IMR-90 (cell line): Measurements from ENCODE around the gene RIMBP2. TPM values are rescaled to one million over a fixed set of nuclear protein-coding genes. Genes with fewer than 3 reads are reported as not detected.

Experiments
- ATAC-seq: fragments of 200-7000 bp; cut with Tn5 transposase; 2 replicates; pipeline ENCODE4 v1.9.1; 2020; ENCODE audit warnings: low read depth, mild to moderate bottlenecking, moderate library complexity
- BruUV-seq: library from RNA; stranded (reverse); fragments of 400-500 nt; replicated peaks from 2 replicates; lab custom pipeline; 2021; lab: Mats Ljungman, UMichigan
- CTCF ChIA-PET: fragments of 300-600 bp; formaldehyde crosslinking; extraction: SDS; loops from one replicate; lab custom pipeline; 2021; ENCODE audit warnings: antibody characterized with exemption; lab: Yijun Ruan, JAX
- POLR2A ChIA-PET: fragments of 300-600 bp; sonication (Branson Sonifier 250); formaldehyde crosslinking; loops from one replicate; lab custom pipeline; 2022; ENCODE audit warnings: antibody characterized with exemption; ENCODE audit not compliant: unreplicated experiment; lab: Charles Lee
- DNase-seq: peaks from one replicate; pipeline ENCODE4 v3.0.0; 2013
- H2AFZ ChIP-seq: replicated peaks from 2 replicates; pipeline ENCODE3; 2013; ENCODE audit warnings: low read length, mild to moderate bottlenecking; ENCODE audit not compliant: poor library complexity
- H2AK5ac ChIP-seq: 2 replicates; pipeline ENCODE4 v1.6.1; 2013; ENCODE audit warnings: low read depth, low read length, inconsistent platforms
- H2AK9ac ChIP-seq: replicated peaks from 2 replicates; pipeline ENCODE3; 2013; ENCODE audit warnings: mild to moderate bottlenecking, low read depth, low read length, moderate library complexity; ENCODE audit not compliant: poor library complexity
- H2BK120ac ChIP-seq: 2 replicates; pipeline ENCODE4 v1.6.1; 2013; ENCODE audit warnings: low read depth, low read length, inconsistent platforms
- H2BK15ac ChIP-seq: 3 replicates; pipeline ENCODE4 v1.6.1; 2013; ENCODE audit warnings: low read depth, low read length, inconsistent platforms
- H2BK20ac ChIP-seq: 2 replicates; pipeline ENCODE4 v1.6.1; 2013; ENCODE audit warnings: low read depth, mild to moderate bottlenecking, inconsistent platforms, low read length, moderate library complexity
- H2BK5ac ChIP-seq: 2 replicates; pipeline ENCODE4 v1.6.1; 2013; ENCODE audit warnings: mild to moderate bottlenecking, low read depth, low read length, inconsistent platforms; ENCODE audit not compliant: poor library complexity, severe bottlenecking
- H3K14ac ChIP-seq: replicated peaks from 2 replicates; pipeline ENCODE4 v1.6.1; 2013; ENCODE audit warnings: low read depth, low read length, inconsistent platforms
- H3K18ac ChIP-seq: 2 replicates; pipeline ENCODE4 v1.6.1; 2013; ENCODE audit warnings: low read depth, low read length, control low read depth
- H3K23ac ChIP-seq: 2 replicates; pipeline ENCODE4 v1.6.1; 2013; ENCODE audit warnings: low read depth, low read length, inconsistent platforms
- H3K27ac ChIP-seq: 2 replicates; pipeline ENCODE4 v1.5.1; 2013; ENCODE audit warnings: mild to moderate bottlenecking, control low read depth, low read length; ENCODE audit not compliant: insufficient read depth
- H3K27me3 ChIP-seq: 2 replicates; pipeline ENCODE4 v1.6.1; 2013; ENCODE audit warnings: low read length; ENCODE audit not compliant: control insufficient read depth, insufficient read depth
- H3K36me3 ChIP-seq: 2 replicates; pipeline ENCODE4 v1.6.1; 2013; ENCODE audit warnings: low read length, mixed read lengths; ENCODE audit not compliant: control insufficient read depth, insufficient read depth
- H3K4ac ChIP-seq: 2 replicates; pipeline ENCODE4 v1.6.1; 2013; ENCODE audit warnings: low read depth, low read length, inconsistent platforms
- H3K4me1 ChIP-seq: 2 replicates; pipeline ENCODE4 v1.6.1; 2013; ENCODE audit warnings: low read length, mixed read lengths; ENCODE audit not compliant: control insufficient read depth, insufficient read depth
- H3K4me2 ChIP-seq: 2 replicates; pipeline ENCODE4 v1.6.1; 2013; ENCODE audit warnings: low read depth, mild to moderate bottlenecking, control low read depth, low read length, moderate library complexity
- H3K4me3 ChIP-seq: 2 replicates; pipeline ENCODE4 v1.5.1; 2013; ENCODE audit warnings: low read depth, mild to moderate bottlenecking, control low read depth, low read length, moderate library complexity; ENCODE audit not compliant: insufficient read depth
- H3K56ac ChIP-seq: 2 replicates; pipeline ENCODE4 v1.6.1; 2013; ENCODE audit warnings: low read length, inconsistent platforms; ENCODE audit not compliant: insufficient read depth; ENCODE audit errors: extremely low read depth
- H3K79me1 ChIP-seq, 2 experiments: 2 replicates each; pipeline ENCODE4 v1.6.1; 2013; ENCODE audit warnings: low read length in 2 of 2, inconsistent platforms in 1 of 2, low read depth in 1 of 2
- H3K9ac ChIP-seq: 2 replicates; pipeline ENCODE4 v1.6.1; 2013; ENCODE audit warnings: low read depth, low read length, control low read depth
- H3K9me1 ChIP-seq: 2 replicates; pipeline ENCODE4 v1.6.1; 2013; ENCODE audit warnings: low read length, inconsistent platforms; ENCODE audit not compliant: insufficient read depth
- H3K9me3 ChIP-seq: 2 replicates; pipeline ENCODE4 v1.6.1; 2013; ENCODE audit warnings: low read length; ENCODE audit not compliant: control insufficient read depth, insufficient read depth
- H4K20me1 ChIP-seq: 2 replicates; pipeline ENCODE4 v1.6.1; 2013; ENCODE audit warnings: low read length, inconsistent platforms; ENCODE audit not compliant: insufficient read depth
- H4K5ac ChIP-seq: 2 replicates; pipeline ENCODE4 v1.6.1; 2013; ENCODE audit warnings: mild to moderate bottlenecking, low read depth, low read length, control low read depth
- H4K8ac ChIP-seq, 2 experiments: 2 replicates each; pipeline ENCODE4 v1.6.1; 2013; ENCODE audit warnings: low read depth in 2 of 2, low read length in 2 of 2, control low read depth in 1 of 2, inconsistent platforms in 1 of 2
- H4K91ac ChIP-seq: 2 replicates; pipeline ENCODE4 v1.6.1; 2013; ENCODE audit warnings: low read depth, low read length, inconsistent platforms; ENCODE audit not compliant: insufficient read depth
- CEBPB ChIP-seq: IDR thresholded peaks from 2 replicates; pipeline ENCODE4 v1.6.1; 2012; ENCODE audit warnings: low read depth, low read length, improper control_type of control experiment
- MAFK ChIP-seq: IDR thresholded peaks from 2 replicates; pipeline ENCODE4 v1.6.1; 2012; ENCODE audit warnings: low read depth, low read length, improper control_type of control experiment
- MXI1 ChIP-seq: IDR thresholded peaks from 2 replicates; pipeline ENCODE4 v1.6.1; 2012; ENCODE audit warnings: low read depth, mild to moderate bottlenecking, low read length, moderate library complexity, borderline replicate concordance
- NFE2L2 ChIP-seq: fragments of 150-350 bp; IDR thresholded peaks from 2 replicates; pipeline ENCODE4 v1.6.1; 2016; ENCODE audit warnings: low read depth, mild to moderate bottlenecking, low read length
- POLR2A ChIP-seq: IDR thresholded peaks from 2 replicates; pipeline ENCODE4 v1.6.1; 2012; ENCODE audit warnings: mild to moderate bottlenecking, low read depth, low read length
- RAD21 ChIP-seq: IDR thresholded peaks from 2 replicates; pipeline ENCODE4 v1.6.1; 2012; ENCODE audit warnings: low read length, improper control_type of control experiment
- RCOR1 ChIP-seq: IDR thresholded peaks from 2 replicates; pipeline ENCODE4 v1.6.1; 2012; ENCODE audit warnings: mild to moderate bottlenecking, low read length, improper control_type of control experiment; ENCODE audit not compliant: insufficient replicate concordance
- RFX5 ChIP-seq: IDR thresholded peaks from 2 replicates; pipeline ENCODE4 v1.8.0; 2012; ENCODE audit warnings: low read depth, mild to moderate bottlenecking, low read length, moderate library complexity
- SMC3 ChIP-seq: fragments of 150-350 bp; IDR thresholded peaks from 2 replicates; pipeline ENCODE4 v1.6.1; 2016; ENCODE audit warnings: low read depth, mild to moderate bottlenecking, antibody characterized with exemption, low read length, moderate library complexity
- WGBS, 2 experiments: methylation state at CpG; one replicate each; pipeline versions ENCODE4 v1.1.5 to v1.1.7; 2013; ENCODE audit warnings: missing lambda C conversion rate in 2 of 2; ENCODE audit not compliant: insufficient read length in 1 of 2; ENCODE audit errors: extremely low coverage in 2 of 2; 5-methylcytosine and 5-hydroxymethylcytosine counted together
- dilution Hi-C: fragments of 300-500 bp; cut with HindIII; formaldehyde crosslinking; loops from one replicate; pipeline ENCODE4 v1.14.3; 2018; ENCODE audit warnings: low sequenced_read_pairs; ENCODE audit not compliant: unreplicated experiment
- in situ Hi-C: fragments of 300-500 bp; cut with MboI; formaldehyde crosslinking; loops from 3 replicates; pipeline ENCODE4 v1.14.3; 2019; ENCODE audit warnings: low sequenced_read_pairs, inconsistent platforms, mixed read lengths
- intact Hi-C: fragments of 100-400 bp; cut with micrococcal nuclease; formaldehyde crosslinking; loops from 2 replicates; pipeline ENCODE4 v1.10.0; 2022
- polyA plus RNA-seq, 3 experiments: library from polyadenylated mRNA; depleted of rRNA; stranded (reverse); fragments of >200 nt; gene quantifications; 2 replicates each; pipeline ENCODE4 v1.2.3, GENCODE V29; 2012; ENCODE audit warnings: low replicate concordance in 1 of 3
- total RNA-seq: library from RNA; depleted of rRNA; stranded (reverse); fragments of >200 nt; gene quantifications from 2 replicates; pipeline ENCODE4 v1.2.3, GENCODE V29; 2012
- TF ChIP-seq, protein P1 (sequence below): conservative IDR thresholded peaks from 2 replicates; pipeline ENCODE4 v1.5.1; 2012; ENCODE audit warnings: mild to moderate bottlenecking, low read depth, low read length, improper control_type of control experiment
- TF ChIP-seq, protein P2 (sequence below): fragments of 150-350 bp; IDR thresholded peaks from 2 replicates; pipeline ENCODE4 v1.6.1; 2016; ENCODE audit warnings: low read depth, mild to moderate bottlenecking, low read length, moderate library complexity, borderline replicate concordance
- TF ChIP-seq, protein P3 (sequence below): fragments of 150-350 bp; IDR thresholded peaks from 2 replicates; pipeline ENCODE4 v1.6.1; 2017; ENCODE audit warnings: mild to moderate bottlenecking, antibody characterized with exemption, low read length, low read depth

The RIMBP2 gene
- total and polyA plus RNA-seq, 2 of the 4 experiments (the other 2 are of a cell fraction) = not detected

GRCh38 chr12:130614530-130614905 lies 101.6 kb downstream of the RIMBP2 start:
- H3K27ac ChIP-seq = no peak overlapping the region
- no peak overlapping the region for H3K4me2 ChIP-seq
- no CpG with 5 or more reads among the region's 5 CpGs for WGBS, 2 experiments
- no peak overlapping the region for H3K14ac ChIP-seq
- no peaks in the 10 kb centered on the region for H3K36me3 ChIP-seq
- no peak overlapping the region for H3K4me3 ChIP-seq
- no peak overlapping the region for H3K9ac ChIP-seq
- BruUV-seq = no TSS peak
- H2BK120ac ChIP-seq = no peak overlapping the region
- H4K91ac ChIP-seq = no peak overlapping the region
- no peak overlapping the region for H4K8ac ChIP-seq
- no peaks in the 10 kb centered on the region for H3K9me1 ChIP-seq
- H2BK5ac ChIP-seq = no peak overlapping the region
- H3K79me1 ChIP-seq = no peaks in the 10 kb centered on the region
- no peaks in the 10 kb centered on the region for H3K27me3 ChIP-seq
- H3K18ac ChIP-seq = no peak overlapping the region
- ChIA-PET CTCF (no interaction called here), POLR2A (no interaction called here)
- H2AK5ac ChIP-seq = no peak overlapping the region
- no peak overlapping the region for H2AK9ac ChIP-seq
- TF ChIP-seq, protein P1, sequence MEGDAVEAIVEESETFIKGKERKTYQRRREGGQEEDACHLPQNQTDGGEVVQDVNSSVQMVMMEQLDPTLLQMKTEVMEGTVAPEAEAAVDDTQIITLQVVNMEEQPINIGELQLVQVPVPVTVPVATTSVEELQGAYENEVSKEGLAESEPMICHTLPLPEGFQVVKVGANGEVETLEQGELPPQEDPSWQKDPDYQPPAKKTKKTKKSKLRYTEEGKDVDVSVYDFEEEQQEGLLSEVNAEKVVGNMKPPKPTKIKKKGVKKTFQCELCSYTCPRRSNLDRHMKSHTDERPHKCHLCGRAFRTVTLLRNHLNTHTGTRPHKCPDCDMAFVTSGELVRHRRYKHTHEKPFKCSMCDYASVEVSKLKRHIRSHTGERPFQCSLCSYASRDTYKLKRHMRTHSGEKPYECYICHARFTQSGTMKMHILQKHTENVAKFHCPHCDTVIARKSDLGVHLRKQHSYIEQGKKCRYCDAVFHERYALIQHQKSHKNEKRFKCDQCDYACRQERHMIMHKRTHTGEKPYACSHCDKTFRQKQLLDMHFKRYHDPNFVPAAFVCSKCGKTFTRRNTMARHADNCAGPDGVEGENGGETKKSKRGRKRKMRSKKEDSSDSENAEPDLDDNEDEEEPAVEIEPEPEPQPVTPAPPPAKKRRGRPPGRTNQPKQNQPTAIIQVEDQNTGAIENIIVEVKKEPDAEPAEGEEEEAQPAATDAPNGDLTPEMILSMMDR = no peak
- TF ChIP-seq CEBPB = no peak
- TF ChIP-seq RFX5 = no peak
- no peak for TF ChIP-seq RAD21
- no peak for TF ChIP-seq MXI1
- no peak for TF ChIP-seq POLR2A
- TF ChIP-seq SMC3 = no peak
- no peak for TF ChIP-seq MAFK
- TF ChIP-seq NFE2L2 = no peak
- TF ChIP-seq, protein P2, sequence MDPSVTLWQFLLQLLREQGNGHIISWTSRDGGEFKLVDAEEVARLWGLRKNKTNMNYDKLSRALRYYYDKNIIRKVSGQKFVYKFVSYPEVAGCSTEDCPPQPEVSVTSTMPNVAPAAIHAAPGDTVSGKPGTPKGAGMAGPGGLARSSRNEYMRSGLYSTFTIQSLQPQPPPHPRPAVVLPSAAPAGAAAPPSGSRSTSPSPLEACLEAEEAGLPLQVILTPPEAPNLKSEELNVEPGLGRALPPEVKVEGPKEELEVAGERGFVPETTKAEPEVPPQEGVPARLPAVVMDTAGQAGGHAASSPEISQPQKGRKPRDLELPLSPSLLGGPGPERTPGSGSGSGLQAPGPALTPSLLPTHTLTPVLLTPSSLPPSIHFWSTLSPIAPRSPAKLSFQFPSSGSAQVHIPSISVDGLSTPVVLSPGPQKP = no peak
- no peak for TF ChIP-seq RCOR1
- TF ChIP-seq, protein P3, sequence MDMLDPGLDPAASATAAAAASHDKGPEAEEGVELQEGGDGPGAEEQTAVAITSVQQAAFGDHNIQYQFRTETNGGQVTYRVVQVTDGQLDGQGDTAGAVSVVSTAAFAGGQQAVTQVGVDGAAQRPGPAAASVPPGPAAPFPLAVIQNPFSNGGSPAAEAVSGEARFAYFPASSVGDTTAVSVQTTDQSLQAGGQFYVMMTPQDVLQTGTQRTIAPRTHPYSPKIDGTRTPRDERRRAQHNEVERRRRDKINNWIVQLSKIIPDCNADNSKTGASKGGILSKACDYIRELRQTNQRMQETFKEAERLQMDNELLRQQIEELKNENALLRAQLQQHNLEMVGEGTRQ = no peak
- in situ Hi-C loops = no loop called here
- H4K20me1 ChIP-seq = no peaks in the 10 kb centered on the region
- no peak overlapping the region for H3K56ac ChIP-seq
- no peak overlapping the region for H3K23ac ChIP-seq
- no peak overlapping the region for H3K4ac ChIP-seq
- H2AFZ ChIP-seq = no peak overlapping the region
- dilution Hi-C loops = no loop called here
- no peak overlapping the region for H4K5ac ChIP-seq
- H2BK20ac ChIP-seq = no peak overlapping the region
- no peak overlapping the region for H2BK15ac ChIP-seq
- H3K4me1 ChIP-seq = no peaks in the 10 kb centered on the region
- DNase-seq (no peak), ATAC-seq (no peak)
- H3K9me3 ChIP-seq = peaks cover 50% of the 10 kb centered on the region
- intact Hi-C loops = no loop called here
